ENCODE measurements around the gene CLEC12A.
A peak's percentile ranks its signal among the peaks of the same experiment; 100 is the strongest.

Gene CLEC12A

GRCh38 chr12:9971181-9971580 lies at the start of gene CLEC12A:
Gene CLEC12A (plus strand): TSS chr12:9971409. CDS start chr12:9971597, 188 bp downstream.
- no peak for TF ChIP-seq CTCF (IDR thresholded peaks at IDR 0.05; ENCODE audit: extremely low read depth, insufficient read depth, missing control alignments)
- in situ Hi-C loops (cut with MboI; ENCODE audit: low pct_unique_long_range_greater_than_20kb, low sequenced_read_pairs, unreplicated experiment): no loop called here
- no peak for DNase-seq (ENCODE audit: low spot score)

- DNase-seq (ENCODE audit: low spot score): no peak
- in situ Hi-C loops (cut with MboI; ENCODE audit: low pct_unique_long_range_greater_than_20kb, low sequenced_read_pairs, unreplicated experiment): loop anchor here (10.0 kb wide), 1 partner anchor 108 kb away; no protein-coding TSS in a partner anchor
- no peak for TF ChIP-seq CTCF (IDR thresholded peaks at IDR 0.05; ENCODE audit: extremely low read depth, insufficient read depth, missing control alignments)
Observed at GRCh38 chr12:9922429-9922828, 48.8 kb upstream of the CLEC12A start.

- DNase-seq (ENCODE audit: low spot score): no peak
- in situ Hi-C loops (cut with MboI; ENCODE audit: low pct_unique_long_range_greater_than_20kb, low sequenced_read_pairs, unreplicated experiment): loop anchor here (10.0 kb wide), 1 partner anchor 111 kb away; no protein-coding TSS in a partner anchor
- TF ChIP-seq CTCF (IDR thresholded peaks at IDR 0.05; ENCODE audit: extremely low read depth, insufficient read depth, missing control alignments): peak; percentile 36
Observed at GRCh38 chr12:9925705-9926393, 45.4 kb upstream of the CLEC12A start.

GRCh38 chr12:9926876-9927275 lies 44.3 kb upstream of the CLEC12A start:
- TF ChIP-seq CTCF (IDR thresholded peaks at IDR 0.05; ENCODE audit: extremely low read depth, insufficient read depth, missing control alignments): no peak
- in situ Hi-C loops (cut with MboI; ENCODE audit: low pct_unique_long_range_greater_than_20kb, low sequenced_read_pairs, unreplicated experiment): loop anchor here (10.0 kb wide), 1 partner anchor 112 kb away; no protein-coding TSS in a partner anchor
- no peak for DNase-seq (ENCODE audit: low spot score)

GRCh38 chr12:9928607-9929006 lies 42.6 kb upstream of the CLEC12A start:
- no peak for TF ChIP-seq CTCF (IDR thresholded peaks at IDR 0.05; ENCODE audit: extremely low read depth, insufficient read depth, missing control alignments)
- no peak for DNase-seq (ENCODE audit: low spot score)
- in situ Hi-C loops (cut with MboI; ENCODE audit: low pct_unique_long_range_greater_than_20kb, low sequenced_read_pairs, unreplicated experiment): loop anchor here (10.0 kb wide), 1 partner anchor 114 kb away; no protein-coding TSS in a partner anchor

GRCh38 chr12:9931245-9931644 lies 40.0 kb upstream of the CLEC12A start:
- in situ Hi-C loops (cut with MboI; ENCODE audit: low pct_unique_long_range_greater_than_20kb, low sequenced_read_pairs, unreplicated experiment): no loop called here
- DNase-seq (ENCODE audit: low spot score): no peak
- TF ChIP-seq CTCF (IDR thresholded peaks at IDR 0.05; ENCODE audit: extremely low read depth, insufficient read depth, missing control alignments): no peak

All from GM13977 (cell line).